Endothelial cell of umbilical vein (primary cell): ENCODE results near the gene DHX35. TPM values are rescaled to one million over a fixed set of nuclear protein-coding genes. Genes with fewer than 3 reads are reported as not detected.

Source experiments
- BruUV-seq: library from RNA; stranded (reverse); fragments of 400-500 nt; replicated peaks from 2 replicates; lab custom pipeline; 2021; lab: Mats Ljungman, UMichigan
- CTCF ChIA-PET: fragments of 300-600, 350-600 bp; sonication (Branson Sonifier 250); formaldehyde crosslinking; loops from one replicate; lab custom pipeline; 2021; ENCODE audit warnings: antibody characterized with exemption, inconsistent platforms; lab: Charles Lee
- POLR2A ChIA-PET: fragments of 300-600, 350-600 bp; sonication (Branson Sonifier 250); formaldehyde crosslinking; loops from one replicate; lab custom pipeline; 2021; ENCODE audit warnings: antibody characterized with exemption, inconsistent platforms; lab: Charles Lee
- DNase-seq: peaks from one replicate; pipeline ENCODE4 v3.0.0-alpha.2; 2011; ENCODE audit warnings: low read depth, low spot score
- FAIRE-seq: peaks from 2 replicates; lab custom pipeline; 2011; peaks lifted over from hg19 to GRCh38; lab: Jason Lieb, UNC
- H2AFZ ChIP-seq: 2 replicates; pipeline ENCODE4 v1.6.0; 2012; ENCODE audit warnings: low read depth, low read length, control low read depth, inconsistent platforms
- H3K27ac ChIP-seq: 2 replicates; pipeline ENCODE4 v1.5.1; 2011; ENCODE audit warnings: low read depth, mild to moderate bottlenecking, control low read depth, low read length, moderate library complexity; ENCODE audit not compliant: insufficient read depth
- H3K27me3 ChIP-seq, 2 experiments: 2 replicates each; pipeline versions ENCODE4 v1.6.0 to v1.6.1; 2011; ENCODE audit warnings: low read length in 2 of 2, mixed read lengths in 1 of 2; ENCODE audit not compliant: control insufficient read depth in 2 of 2, insufficient read depth in 2 of 2
- H3K36me3 ChIP-seq, 2 experiments: 2 replicates in 1 of 2; 3 replicates in 1 of 2; pipeline ENCODE4 v1.5.1; 2011; ENCODE audit warnings: low read length in 2 of 2, mild to moderate bottlenecking in 1 of 2, moderate library complexity in 1 of 2; ENCODE audit not compliant: control insufficient read depth in 2 of 2, insufficient read depth in 2 of 2; ENCODE audit errors: extremely low read depth in 1 of 2
- H3K4me1 ChIP-seq: 3 replicates; pipeline ENCODE4 v1.5.1; 2011; ENCODE audit warnings: mild to moderate bottlenecking, low read length; ENCODE audit not compliant: control insufficient read depth, insufficient read depth; ENCODE audit errors: extremely low read depth
- H3K4me2 ChIP-seq: 2 replicates; pipeline ENCODE4 v1.6.1; 2011; ENCODE audit warnings: low read length, control low read depth, mixed read lengths; ENCODE audit not compliant: insufficient read depth
- H3K4me3 ChIP-seq, 3 experiments: fragments of 200-600 bp in 1 of 3; sonication (generic), shearing (Covaris generic) in 1 of 3; replicated peaks in 1 of 3; 2 replicates each; pipeline ENCODE4 v1.5.1; 2011 to 2016; ENCODE audit warnings: control low read depth in 3 of 3, low read length in 3 of 3, mild to moderate bottlenecking in 2 of 3, inconsistent platforms in 1 of 3, low read depth in 1 of 3, moderate library complexity in 1 of 3; ENCODE audit not compliant: insufficient read depth in 1 of 3
- H3K79me2 ChIP-seq: 2 replicates; pipeline ENCODE4 v1.6.0; 2012; ENCODE audit warnings: low read length, inconsistent platforms; ENCODE audit not compliant: control insufficient read depth, insufficient read depth
- H3K9ac ChIP-seq: replicated peaks from 2 replicates; pipeline ENCODE3; 2011; ENCODE audit warnings: low read length, control low read depth; ENCODE audit not compliant: insufficient read depth; ENCODE audit errors: extremely low read depth
- H3K9me1 ChIP-seq: replicated peaks from 3 replicates; pipeline ENCODE4 v1.6.0; 2011; ENCODE audit warnings: mild to moderate bottlenecking, low read length; ENCODE audit not compliant: control insufficient read depth, insufficient read depth; ENCODE audit errors: extremely low read depth
- H3K9me3 ChIP-seq: replicated peaks from 2 replicates; pipeline ENCODE4 v1.5.1; 2012; ENCODE audit warnings: low read length, inconsistent platforms; ENCODE audit not compliant: control insufficient read depth, insufficient read depth
- H4K20me1 ChIP-seq: replicated peaks from 2 replicates; pipeline ENCODE3; 2011; ENCODE audit warnings: mild to moderate bottlenecking, low read length; ENCODE audit not compliant: control insufficient read depth, insufficient read depth; ENCODE audit errors: extremely low read depth
- CTCF ChIP-seq, 2 donors: IDR thresholded peaks; 1 replicate in 1 of 2; 2 replicates in 1 of 2; pipeline ENCODE4 v1.5.1; 2011; ENCODE audit warnings: low read length in 2 of 2, mild to moderate bottlenecking in 2 of 2, moderate library complexity in 2 of 2, control low read depth in 1 of 2, inconsistent platforms in 1 of 2, low read depth in 1 of 2; ENCODE audit not compliant: insufficient read depth in 1 of 2; ENCODE audit errors: extremely low read depth in 1 of 2
- FOS ChIP-seq: IDR thresholded peaks from 2 replicates; pipeline ENCODE4 v1.6.1; 2011; ENCODE audit warnings: mild to moderate bottlenecking, low read length, moderate library complexity, borderline replicate concordance; ENCODE audit not compliant: insufficient read depth
- JUN ChIP-seq: IDR thresholded peaks from 2 replicates; pipeline ENCODE4 v1.6.1; 2011; ENCODE audit warnings: borderline replicate concordance, low read depth; ENCODE audit not compliant: insufficient read length, insufficient read depth
- dilution Hi-C: fragments of 300-500 bp; cut with MboI; formaldehyde crosslinking; loops from one replicate; pipeline ENCODE4 v1.15.0; 2019; ENCODE audit warnings: low sequenced_read_pairs; ENCODE audit not compliant: extremely low pct_ligation_motif_present
- intact Hi-C: fragments of 100-400 bp; cut with micrococcal nuclease; formaldehyde crosslinking; loops from one replicate; pipeline ENCODE4 v1.10.0; 2022
- polyA plus RNA-seq, 4 experiments: library from polyadenylated mRNA; depleted of rRNA in 3 of 4; stranded (reverse) in 3 of 4; unstranded in 1 of 4; fragments of >200 nt; gene quantifications; 2 replicates each; pipeline versions ENCODE4 v1.2.1 to v1.2.3, GENCODE V29; 2011 to 2012; ENCODE audit warnings: missing spikeins in 1 of 4
- total RNA-seq: library from RNA; stranded (reverse); gene quantifications from 2 replicates; pipeline ENCODE4 v1.2.3, GENCODE V29; 2021

DHX35 gene
- total and polyA plus RNA-seq, 2 donors (not counting 3 experiments of a cell fraction or from before 2014, with no cell fraction given), result 10.0 to 13.0 TPM

- peaks cover 11% of the 10 kb centered on the region for H3K79me2 ChIP-seq
- FAIRE-seq, result no peak
- no peaks in the 10 kb centered on the region for H3K9me3 ChIP-seq
- intact Hi-C loops (no loop called here), dilution Hi-C loops (no loop called here)
- H4K20me1 ChIP-seq, result no peaks in the 10 kb centered on the region
- no peak overlapping the region for H3K27ac ChIP-seq
- peaks cover 0 to 4% of the 10 kb centered on the region in 2 experiments for H3K36me3 ChIP-seq
- no peak for DNase-seq
- peaks cover 6% of the 10 kb centered on the region for H3K4me1 ChIP-seq
- ChIA-PET POLR2A (interaction anchor here (1.0 kb wide), 1 partner anchor 11 kb away, joined by 3 read pairs; the partner anchor contains the start of gene DHX35), CTCF (interaction anchor here (1.0 kb wide), 1 partner anchor 16 kb away, joined by 4 read pairs; no protein-coding TSS in a partner anchor)
- no peaks in the 10 kb centered on the region for H3K9me1 ChIP-seq
- H3K4me2 ChIP-seq, result no peak overlapping the region
- H3K27me3 ChIP-seq, result no peaks in the 10 kb centered on the region
- no peak overlapping the region for H3K9ac ChIP-seq
- no peak overlapping the region for H2AFZ ChIP-seq
- no TSS peak for BruUV-seq
- TF ChIP-seq JUN (no peak), CTCF (IDR thresholded peaks at IDR 0.05; ENCODE audit: extremely low read depth in 1 of 2, insufficient read depth in 1 of 2, low read depth in 1 of 2, low read length in 2 of 2) (no peak)
- no peak overlapping the region for H3K4me3 ChIP-seq
Measured at GRCh38 chr20:38973107-38973506, 11.0 kb downstream of the DHX35 start.

- H3K9me1 ChIP-seq, result no peaks in the 10 kb centered on the region
- DNase-seq (no peak), FAIRE-seq (peak; percentile 42)
- H3K27me3 ChIP-seq, result no peaks in the 10 kb centered on the region
- intact Hi-C loops, result no loop called here
- H3K27ac ChIP-seq, result no peak overlapping the region
- peaks cover 0 to 4% of the 10 kb centered on the region in 2 experiments for H3K36me3 ChIP-seq
- H3K9ac ChIP-seq, result no peak overlapping the region
- dilution Hi-C loops, result no loop called here
- POLR2A ChIA-PET, result interaction anchor here (1.0 kb wide), 1 partner anchor 11 kb away, joined by 3 read pairs; the partner anchor contains the start of gene DHX35
- TF ChIP-seq FOS, result peak; percentile 25
- TF ChIP-seq JUN, result no peak
- H3K9me3 ChIP-seq, result no peaks in the 10 kb centered on the region
- no peaks in the 10 kb centered on the region for H4K20me1 ChIP-seq
- H3K4me3 ChIP-seq, result no peak overlapping the region
- peaks cover 6% of the 10 kb centered on the region for H3K4me1 ChIP-seq
- no TSS peak for BruUV-seq
- H3K79me2 ChIP-seq, result peaks cover 9% of the 10 kb centered on the region
- H3K4me2 ChIP-seq, result no peak overlapping the region
- CTCF ChIA-PET, result interaction anchor here (1.0 kb wide), 1 partner anchor 15 kb away, joined by 4 read pairs; no protein-coding TSS in a partner anchor
- no peak overlapping the region for H2AFZ ChIP-seq
Measured at GRCh38 chr20:38973645-38974044, 11.5 kb downstream of the DHX35 start.
